ENCODE data around the gene GSK3B. TPM values are rescaled to one million over a fixed set of nuclear protein-coding genes. Genes with fewer than 3 reads are reported as not detected.

GSK3B gene
- total and polyA plus RNA-seq, 10 of the 15 experiments (the other 5 are each of a cell fraction or from before 2014, with no cell fraction given) = 8.5 to 49.8 (median 25.5) TPM

DNA sequence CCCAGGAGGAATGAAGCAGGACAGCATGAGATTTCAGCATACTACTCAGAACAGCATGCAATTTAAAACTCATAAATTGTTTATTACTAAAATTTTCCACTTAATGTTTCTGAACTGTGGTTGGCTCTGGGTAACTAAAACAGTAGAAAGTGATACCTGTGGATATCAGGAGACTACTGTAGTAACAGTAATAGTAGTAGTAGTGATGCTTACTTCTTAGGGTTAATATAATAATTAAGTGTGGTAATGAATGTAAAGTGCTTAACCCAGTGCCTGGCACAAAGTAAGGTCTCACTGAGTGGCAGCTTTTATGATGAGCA is 195.1 kb downstream of the GSK3B start (continued):
- no peak for TF ChIP-seq TCF12 (IDR thresholded peaks at IDR 0.05; ENCODE audit: low read depth, low read length)

- ATAC-seq = no peak
- Histone ChIP-seq H3K4me2 (ENCODE audit: control insufficient read depth, insufficient read depth) (no peak overlapping the region), H3K27ac (ENCODE audit: control insufficient read depth, insufficient read depth) (no peak overlapping the region), H2AFZ (ENCODE audit: control insufficient read depth, low read depth, low read length) (no peak overlapping the region), H3K36me3 (ENCODE audit: control insufficient read depth in 2 of 2, insufficient read depth in 2 of 2, low read length in 1 of 2) (peaks cover 0 to 10% of the 10 kb centered on the region in 2 experiments; a peak in 1 of 4 replicates), H3K4me3 (no peak overlapping the region), H3K27me3 (replicated peaks in 1 of 2; ENCODE audit: control insufficient read depth in 2 of 2, insufficient read depth in 2 of 2, low read length in 1 of 2) (no peaks in the 10 kb centered on the region), H3K9me3 (replicated peaks; ENCODE audit: control insufficient read depth, insufficient read depth, low read length) (no peaks in the 10 kb centered on the region; the same call in 2 of the 3 replicates), H3K79me2 (ENCODE audit: control insufficient read depth, insufficient read depth, low read length) (no peaks in the 10 kb centered on the region), H3K9ac (ENCODE audit: control insufficient read depth, insufficient read depth, low read length) (no peak overlapping the region), H3K4me1 (ENCODE audit: control insufficient read depth, insufficient read depth, low read length) (no peaks in the 10 kb centered on the region), H4K20me1 (ENCODE audit: control insufficient read depth, insufficient read depth) (no peaks in the 10 kb centered on the region)
- WGBS (ENCODE audit: insufficient coverage, insufficient replicate concordance, low lambda C conversion rate, missing lambda C conversion rate) = 98% methylated on average over 6 of the region's 6 CpGs
- ChIA-PET POLR2A (interaction anchor here (0.6 kb wide), 1 partner anchor 183 kb away, joined by 3 read pairs; no protein-coding TSS in a partner anchor), RAD21 (ENCODE audit: unreplicated experiment) (interaction anchor here (1.4 kb wide), 1 partner anchor 519 kb away, joined by 3 read pairs; no protein-coding TSS in a partner anchor), SMC1A (ENCODE audit: uncharacterized antibody, unreplicated experiment) (no interaction called here), CTCF (no interaction called here)
- FAIRE-seq = no peak
- intact Hi-C loops (cut with micrococcal nuclease; ENCODE audit: unreplicated experiment) (no loop called here), in situ Hi-C loops (cut with MboI) (loop anchor here (10.0 kb wide), 1 partner anchor 516 kb away; no protein-coding TSS in a partner anchor)
- no TSS peak for BruUV-seq (replicated peaks)
- no peak for DNase-seq (ENCODE audit: low read depth, low spot score)
- no peak for TF ChIP-seq SMC3 (IDR thresholded peaks at IDR 0.05; ENCODE audit: borderline replicate concordance, low read length)
- TF ChIP-seq TAF1 (IDR thresholded peaks at IDR 0.05; ENCODE audit: borderline replicate concordance, low read depth, low read length) = no peak
- no peak for TF ChIP-seq TCF7 (IDR thresholded peaks at IDR 0.05; ENCODE audit: borderline replicate concordance)
- TF ChIP-seq RB1 (IDR thresholded peaks at IDR 0.05; ENCODE audit: borderline replicate concordance) = no peak
- TF ChIP-seq SP1 (IDR thresholded peaks at IDR 0.05; ENCODE audit: low read depth, low read length) = no peak
- TF ChIP-seq STAT1 (conservative IDR thresholded peaks at IDR 0.05) = no peak
- no peak for TF ChIP-seq IRF3 (IDR thresholded peaks at IDR 0.05)
- TF ChIP-seq ZNF384 (IDR thresholded peaks at IDR 0.05; ENCODE audit: borderline replicate concordance, low read depth, low read length) = no peak
- TF ChIP-seq GATAD2B (conservative IDR thresholded peaks at IDR 0.05; ENCODE audit: low read depth) = no peak
- TF ChIP-seq RAD51 (IDR thresholded peaks at IDR 0.05) = no peak
- TF ChIP-seq ETV6 (conservative IDR thresholded peaks at IDR 0.05 in 1 of 2, IDR thresholded peaks at IDR 0.05 in 1 of 2; ENCODE audit: borderline replicate concordance in 1 of 2, low read depth in 1 of 2) = no peak
- TF ChIP-seq POLR2A (IDR thresholded peaks at IDR 0.05; ENCODE audit: low read depth, low read length) = no peak
- no peak for TF ChIP-seq POLR2AphosphoS5 (IDR thresholded peaks at IDR 0.05; ENCODE audit: low read length)
- TF ChIP-seq ZNF207 (IDR thresholded peaks at IDR 0.05; ENCODE audit: borderline replicate concordance) = no peak
- TF ChIP-seq, protein P1, sequence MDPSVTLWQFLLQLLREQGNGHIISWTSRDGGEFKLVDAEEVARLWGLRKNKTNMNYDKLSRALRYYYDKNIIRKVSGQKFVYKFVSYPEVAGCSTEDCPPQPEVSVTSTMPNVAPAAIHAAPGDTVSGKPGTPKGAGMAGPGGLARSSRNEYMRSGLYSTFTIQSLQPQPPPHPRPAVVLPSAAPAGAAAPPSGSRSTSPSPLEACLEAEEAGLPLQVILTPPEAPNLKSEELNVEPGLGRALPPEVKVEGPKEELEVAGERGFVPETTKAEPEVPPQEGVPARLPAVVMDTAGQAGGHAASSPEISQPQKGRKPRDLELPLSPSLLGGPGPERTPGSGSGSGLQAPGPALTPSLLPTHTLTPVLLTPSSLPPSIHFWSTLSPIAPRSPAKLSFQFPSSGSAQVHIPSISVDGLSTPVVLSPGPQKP (IDR thresholded peaks at IDR 0.05; ENCODE audit: low read depth, low read length) = no peak
- TF ChIP-seq, protein P2, sequence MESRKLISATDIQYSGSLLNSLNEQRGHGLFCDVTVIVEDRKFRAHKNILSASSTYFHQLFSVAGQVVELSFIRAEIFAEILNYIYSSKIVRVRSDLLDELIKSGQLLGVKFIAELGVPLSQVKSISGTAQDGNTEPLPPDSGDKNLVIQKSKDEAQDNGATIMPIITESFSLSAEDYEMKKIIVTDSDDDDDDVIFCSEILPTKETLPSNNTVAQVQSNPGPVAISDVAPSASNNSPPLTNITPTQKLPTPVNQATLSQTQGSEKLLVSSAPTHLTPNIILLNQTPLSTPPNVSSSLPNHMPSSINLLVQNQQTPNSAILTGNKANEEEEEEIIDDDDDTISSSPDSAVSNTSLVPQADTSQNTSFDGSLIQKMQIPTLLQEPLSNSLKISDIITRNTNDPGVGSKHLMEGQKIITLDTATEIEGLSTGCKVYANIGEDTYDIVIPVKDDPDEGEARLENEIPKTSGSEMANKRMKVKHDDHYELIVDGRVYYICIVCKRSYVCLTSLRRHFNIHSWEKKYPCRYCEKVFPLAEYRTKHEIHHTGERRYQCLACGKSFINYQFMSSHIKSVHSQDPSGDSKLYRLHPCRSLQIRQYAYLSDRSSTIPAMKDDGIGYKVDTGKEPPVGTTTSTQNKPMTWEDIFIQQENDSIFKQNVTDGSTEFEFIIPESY (IDR thresholded peaks at IDR 0.05) = no peak
Measured at GRCh38 chr3:119898478-119899191, 195.6 kb downstream of the GSK3B start.
